D721Med (cell line): Measurements from ENCODE around the gene PMPCA.

ENCODE experiments used
- DNase-seq: peaks from one replicate; pipeline ENCODE4 v3.0.0; 2011; ENCODE audit warnings: low spot score; ENCODE audit not compliant: insufficient read length
- FAIRE-seq: peaks from 2 replicates; lab custom pipeline; 2011; peaks lifted over from hg19 to GRCh38; lab: Jason Lieb, UNC
- CTCF ChIP-seq: IDR thresholded peaks from 2 replicates; pipeline ENCODE4 v1.5.1; 2012; ENCODE audit warnings: mild to moderate bottlenecking, control low read depth; ENCODE audit not compliant: insufficient read depth; ENCODE audit errors: missing control alignments

The PMPCA gene

DNA sequence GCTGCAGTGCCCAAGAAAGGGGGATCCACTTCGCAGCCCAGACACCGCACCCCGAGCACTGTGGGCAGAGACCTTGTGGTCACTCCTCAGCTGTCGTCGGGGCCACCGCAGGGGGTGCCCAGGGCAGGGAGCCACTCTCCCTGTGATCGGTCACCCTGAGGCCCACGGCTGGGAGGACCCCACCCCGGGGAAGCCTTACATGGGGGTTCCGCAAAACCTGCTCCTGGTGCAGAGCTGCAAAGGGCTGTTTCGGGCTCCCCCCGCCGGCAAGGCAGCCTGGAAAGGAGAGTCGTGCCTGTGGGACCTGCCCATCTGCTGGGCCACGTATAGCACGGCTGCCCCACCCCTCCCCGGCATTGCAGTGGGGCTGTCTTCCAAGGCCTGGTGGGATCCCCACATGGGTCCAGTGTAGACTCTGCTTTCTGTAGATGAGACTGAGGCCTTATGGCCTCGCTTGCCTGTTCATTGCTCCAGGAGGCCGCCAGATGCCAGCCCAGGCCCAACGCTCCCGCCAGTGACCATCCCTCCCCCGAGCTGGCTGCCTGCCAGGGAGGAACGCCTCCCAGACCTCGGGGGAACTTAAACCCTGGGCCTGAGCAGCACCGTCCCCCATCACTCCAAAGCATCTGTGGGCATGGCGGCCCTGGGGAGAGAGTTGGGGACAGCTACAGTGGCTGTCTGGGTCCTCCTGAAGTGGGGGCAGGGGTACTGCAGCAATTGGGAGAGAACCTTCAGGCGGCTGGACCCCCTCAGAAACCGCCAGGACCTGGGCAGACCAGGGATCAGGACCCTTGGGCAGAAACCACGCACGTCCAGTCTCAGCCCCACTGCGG lies 45.3 kb upstream of the PMPCA start:
- no peak for FAIRE-seq
- TF ChIP-seq CTCF, result no peak
- DNase-seq, result no peak

DNA sequence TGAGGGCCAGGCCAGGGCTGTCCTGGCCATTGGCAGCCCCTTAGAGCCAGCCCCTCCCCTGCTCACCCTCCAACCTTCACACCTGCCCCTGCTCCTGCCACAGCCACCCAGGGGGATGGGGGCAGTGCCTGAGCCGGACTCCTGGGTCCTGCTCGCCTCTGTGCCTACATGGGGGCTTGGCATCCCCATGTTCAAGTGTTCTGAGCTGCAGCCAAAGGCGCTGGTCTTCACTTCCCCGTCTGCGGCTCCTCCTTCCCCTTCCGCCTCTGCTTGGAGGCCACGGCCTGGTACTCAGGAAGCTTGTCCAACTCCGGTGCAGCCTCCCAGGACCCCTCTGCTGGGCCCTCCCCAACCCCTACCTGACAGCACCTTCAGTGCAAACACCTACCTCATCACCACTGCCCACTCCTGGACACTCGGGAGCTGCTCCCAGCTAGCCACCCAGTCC lies 44.7 kb upstream of the PMPCA start:
- TF ChIP-seq CTCF, result no peak
- FAIRE-seq (no peak), DNase-seq (no peak)

GRCh38 chr9:136366826-136367225 lies 43.6 kb upstream of the PMPCA start:
- no peak for FAIRE-seq
- no peak for DNase-seq
- no peak for TF ChIP-seq CTCF

DNA sequence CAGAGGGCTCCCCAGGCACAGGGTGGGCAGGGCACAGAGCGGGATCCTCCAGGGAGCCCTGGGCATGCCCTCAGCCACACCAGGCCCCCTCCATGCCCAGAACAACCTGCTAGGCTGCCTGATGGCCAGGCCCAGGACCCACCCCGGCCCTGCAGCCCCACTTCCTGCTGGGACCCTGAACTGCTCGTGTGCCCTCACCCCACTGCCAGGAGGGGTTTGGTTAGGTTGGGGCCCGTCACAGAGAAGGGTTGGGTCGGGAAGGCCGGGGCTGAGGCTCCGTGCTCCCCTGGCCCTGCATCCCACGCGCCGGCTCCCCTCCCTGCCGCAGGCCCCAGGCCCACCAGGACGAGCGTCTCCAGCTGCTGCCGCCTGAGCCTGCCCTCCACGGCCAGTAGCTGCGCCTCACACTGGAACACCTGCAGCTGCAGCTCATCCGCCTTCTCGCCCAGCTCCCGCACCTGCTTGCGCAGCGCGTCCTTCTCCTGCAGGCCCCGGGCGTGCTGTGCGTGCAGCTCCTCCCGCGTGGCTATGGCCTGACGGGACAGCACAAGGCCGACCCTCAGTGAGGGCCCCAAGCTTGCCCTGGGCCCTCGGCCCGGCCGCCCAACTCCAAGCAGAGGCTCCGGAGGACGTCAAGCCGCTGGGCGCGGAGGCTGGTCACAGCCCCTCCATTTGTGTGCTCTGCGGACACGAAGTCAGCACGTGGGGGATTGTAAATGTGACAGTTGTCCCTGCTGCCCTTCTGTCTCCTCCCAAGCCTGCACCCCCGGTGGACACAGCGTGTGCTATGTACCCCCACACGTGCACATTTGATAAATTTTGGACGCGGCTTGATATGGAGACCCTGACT lies 42.9 kb upstream of the PMPCA start:
- FAIRE-seq (no peak), DNase-seq (no peak)
- no peak for TF ChIP-seq CTCF

GRCh38 chr9:136368190-136368589 lies 42.3 kb upstream of the PMPCA start:
- no peak for DNase-seq
- TF ChIP-seq CTCF, result no peak
- FAIRE-seq, result no peak

DNA sequence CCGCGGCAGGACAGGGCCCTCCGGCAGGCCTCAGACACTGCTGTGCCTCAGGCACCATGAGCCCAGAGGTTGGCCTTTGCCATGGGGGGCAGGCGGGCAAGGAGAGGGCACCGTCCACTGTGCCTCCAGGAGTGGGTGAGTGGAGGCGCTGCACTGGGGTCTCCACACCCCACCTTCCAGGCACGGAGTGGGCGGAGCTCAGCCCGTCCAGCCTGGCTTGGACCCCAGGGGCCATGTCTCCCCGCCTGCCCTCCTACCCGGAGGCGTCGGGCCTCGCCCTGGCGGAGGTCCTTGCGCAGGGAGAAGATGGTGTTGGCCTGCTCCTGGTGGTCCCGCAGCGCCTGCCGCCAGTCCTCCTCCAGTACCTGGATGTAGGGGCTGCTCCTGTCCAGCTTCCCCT lies 40.4 kb upstream of the PMPCA start:
- DNase-seq, result no peak
- no peak for TF ChIP-seq CTCF
- FAIRE-seq, result no peak
